ENCODE measurements around the gene MARCO.

Gene MARCO, protein sequence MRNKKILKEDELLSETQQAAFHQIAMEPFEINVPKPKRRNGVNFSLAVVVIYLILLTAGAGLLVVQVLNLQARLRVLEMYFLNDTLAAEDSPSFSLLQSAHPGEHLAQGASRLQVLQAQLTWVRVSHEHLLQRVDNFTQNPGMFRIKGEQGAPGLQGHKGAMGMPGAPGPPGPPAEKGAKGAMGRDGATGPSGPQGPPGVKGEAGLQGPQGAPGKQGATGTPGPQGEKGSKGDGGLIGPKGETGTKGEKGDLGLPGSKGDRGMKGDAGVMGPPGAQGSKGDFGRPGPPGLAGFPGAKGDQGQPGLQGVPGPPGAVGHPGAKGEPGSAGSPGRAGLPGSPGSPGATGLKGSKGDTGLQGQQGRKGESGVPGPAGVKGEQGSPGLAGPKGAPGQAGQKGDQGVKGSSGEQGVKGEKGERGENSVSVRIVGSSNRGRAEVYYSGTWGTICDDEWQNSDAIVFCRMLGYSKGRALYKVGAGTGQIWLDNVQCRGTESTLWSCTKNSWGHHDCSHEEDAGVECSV

GRCh38 chr2:118942031-118942430 is at the start of gene MARCO:
TSS of gene MARCO (plus strand) at chr2:118942194. CDS start at chr2:118942301, 107 bp downstream.
- H3K27ac Mint-ChIP-seq = no peak within 1 kb of the TSS
- no peaks in the 10 kb centered on the region for H3K9me3 Mint-ChIP-seq
- H3K4me1 Mint-ChIP-seq (ENCODE audit: low read depth) = no peaks in the 10 kb centered on the region
- DNase-seq (ENCODE audit: low spot score) = no peak
- H3K36me3 Mint-ChIP-seq (ENCODE audit: low read depth) = no peaks in the 10 kb centered on the region
- H3K27me3 Mint-ChIP-seq (ENCODE audit: low read depth) = no peaks in the 10 kb centered on the region
- H3K4me3 Mint-ChIP-seq = no peak within 1 kb of the TSS

- no peak overlapping the region for H3K27ac Mint-ChIP-seq
- H3K27me3 Mint-ChIP-seq (ENCODE audit: low read depth) = no peaks in the 10 kb centered on the region
- DNase-seq (ENCODE audit: low spot score) = no peak
- no peak overlapping the region for H3K4me3 Mint-ChIP-seq
- no peaks in the 10 kb centered on the region for H3K36me3 Mint-ChIP-seq (ENCODE audit: low read depth)
- H3K9me3 Mint-ChIP-seq = peaks cover 15% of the 10 kb centered on the region
- no peaks in the 10 kb centered on the region for H3K4me1 Mint-ChIP-seq (ENCODE audit: low read depth)
Measured at GRCh38 chr2:118893100-118893499, 48.9 kb upstream of the MARCO start.

DNA sequence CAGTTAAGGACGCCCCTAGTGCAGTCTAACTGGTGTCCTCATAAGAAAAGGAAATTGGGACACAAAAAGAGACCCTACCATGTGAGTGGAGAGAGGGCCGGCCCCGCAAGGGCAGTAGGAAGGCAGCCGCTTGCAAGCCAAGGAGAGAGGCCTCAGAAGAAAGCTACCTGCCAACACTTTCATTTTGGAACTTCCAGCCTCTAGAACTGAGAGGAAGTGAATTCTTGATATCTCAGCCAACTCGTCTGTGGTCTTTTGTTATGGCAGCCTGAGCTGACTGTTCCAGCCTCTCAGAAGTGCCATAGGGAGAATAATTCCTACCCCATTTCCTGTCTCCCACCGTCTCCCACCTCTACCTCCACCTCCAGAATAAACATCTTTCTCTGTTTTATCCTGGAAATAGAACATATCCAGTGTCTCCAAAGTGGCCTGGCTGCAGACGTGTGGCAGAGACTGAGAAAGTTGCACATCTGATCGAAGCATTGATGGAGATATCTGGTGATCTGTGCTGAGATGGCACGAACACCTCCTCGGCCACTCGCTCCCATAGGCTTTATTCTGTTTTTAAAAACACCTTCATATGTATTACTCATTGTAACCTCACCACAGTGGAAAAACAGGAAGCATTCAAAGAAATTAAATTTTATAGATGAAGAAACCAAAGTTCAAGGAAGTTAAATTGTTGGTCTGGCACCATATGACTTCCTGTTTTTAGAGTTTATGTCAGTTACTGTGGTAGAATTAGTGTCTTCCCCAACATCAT is 39.5 kb upstream of the MARCO start:
- Mint-ChIP-seq H3K27me3 (ENCODE audit: low read depth) (no peaks in the 10 kb centered on the region), H3K4me1 (ENCODE audit: low read depth) (no peaks in the 10 kb centered on the region), H3K27ac (no peak overlapping the region), H3K9me3 (peaks cover 5% of the 10 kb centered on the region), H3K4me3 (no peak overlapping the region), H3K36me3 (ENCODE audit: low read depth) (no peaks in the 10 kb centered on the region)
- no peak for DNase-seq (ENCODE audit: low spot score)

DNA sequence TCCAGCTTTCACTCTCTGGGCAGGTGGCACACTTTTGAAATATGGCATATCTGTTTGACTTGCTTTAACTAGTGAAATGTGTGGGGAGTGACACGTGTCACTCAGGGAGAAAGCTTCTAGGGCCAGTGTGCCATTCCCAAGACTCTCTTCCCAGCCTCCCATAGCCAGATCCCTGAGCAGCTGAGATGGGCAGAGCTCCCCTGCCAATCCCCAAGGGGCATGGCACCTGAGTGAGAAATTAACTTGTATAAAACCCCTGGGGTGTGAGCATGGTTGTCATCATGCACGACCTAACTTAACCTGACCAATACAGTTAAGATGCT is 39.0 kb upstream of the MARCO start:
- Mint-ChIP-seq H3K27ac (no peak overlapping the region), H3K9me3 (peaks cover 5% of the 10 kb centered on the region), H3K4me1 (ENCODE audit: low read depth) (no peaks in the 10 kb centered on the region), H3K27me3 (ENCODE audit: low read depth) (no peaks in the 10 kb centered on the region), H3K4me3 (no peak overlapping the region), H3K36me3 (ENCODE audit: low read depth) (no peaks in the 10 kb centered on the region)
- no peak for DNase-seq (ENCODE audit: low spot score)

DNA sequence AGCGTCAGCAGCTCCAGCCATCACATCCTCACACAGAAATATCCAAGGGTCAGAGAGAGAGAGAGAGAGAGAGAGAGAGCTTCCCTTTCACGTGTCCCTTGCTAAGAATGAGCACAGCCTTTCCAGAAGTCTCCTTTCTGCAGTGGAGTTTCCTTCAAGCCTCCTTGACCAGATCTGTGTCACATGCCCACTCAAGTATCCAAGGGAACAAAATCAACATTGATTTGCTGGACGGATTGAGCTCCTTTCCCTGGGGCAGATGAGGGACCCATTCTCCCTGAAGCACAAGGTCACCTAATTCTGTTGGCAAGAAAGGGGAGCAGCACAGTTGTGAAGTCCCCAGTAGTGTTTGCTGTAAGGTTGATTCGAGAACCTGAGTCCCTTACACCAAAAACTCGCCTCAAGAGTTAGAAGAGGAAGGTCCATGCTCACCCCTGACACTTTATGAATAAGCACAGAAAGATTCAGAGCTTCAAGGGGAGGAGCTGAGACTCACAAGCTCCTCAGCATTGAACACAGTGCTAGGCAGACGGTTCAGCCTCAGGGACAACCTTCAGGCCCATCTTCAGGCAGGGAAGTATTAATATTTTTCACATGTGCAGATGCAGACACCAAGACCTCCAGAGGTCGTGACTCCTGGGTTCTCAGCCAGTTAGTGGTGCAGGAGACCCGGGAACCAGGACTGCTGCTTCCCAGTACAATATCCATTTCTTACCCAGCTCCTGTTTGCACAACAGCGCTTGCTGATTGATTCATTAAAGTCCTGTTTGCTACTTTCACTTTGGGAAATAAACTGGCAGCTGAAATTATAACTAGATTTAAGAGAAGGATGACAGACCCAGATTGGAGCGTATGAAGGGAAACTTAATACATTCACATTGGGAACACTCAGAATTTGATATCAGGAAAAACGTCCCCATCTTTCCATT is 38.2 kb upstream of the MARCO start:
- Mint-ChIP-seq H3K27me3 (ENCODE audit: low read depth) (no peaks in the 10 kb centered on the region), H3K27ac (no peak overlapping the region), H3K4me3 (no peak overlapping the region), H3K4me1 (ENCODE audit: low read depth) (no peaks in the 10 kb centered on the region), H3K36me3 (ENCODE audit: low read depth) (no peaks in the 10 kb centered on the region), H3K9me3 (peaks cover 5% of the 10 kb centered on the region)
- no peak for DNase-seq (ENCODE audit: low spot score)

DNA sequence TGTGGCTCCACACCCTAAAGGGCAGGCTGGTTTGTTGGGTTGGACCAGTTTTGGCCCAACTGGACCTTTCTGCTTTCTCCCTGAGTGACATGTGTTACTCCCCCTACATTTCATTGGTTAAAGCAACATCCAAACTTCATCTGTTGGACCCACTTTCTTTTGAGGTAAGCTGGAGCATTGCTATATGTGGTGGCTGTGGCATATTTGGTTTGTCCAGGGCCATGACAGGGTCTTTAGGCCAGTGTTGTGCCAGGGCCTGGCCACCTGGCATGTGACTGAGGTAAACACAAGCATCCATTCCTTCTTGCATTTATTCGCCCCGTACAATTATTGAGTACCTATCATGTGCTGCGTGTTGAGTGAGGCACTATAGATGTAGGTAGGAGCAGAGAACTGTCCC is 36.8 kb upstream of the MARCO start:
- H3K4me1 Mint-ChIP-seq (ENCODE audit: low read depth) = no peaks in the 10 kb centered on the region
- peaks cover 5% of the 10 kb centered on the region for H3K9me3 Mint-ChIP-seq
- H3K36me3 Mint-ChIP-seq (ENCODE audit: low read depth) = no peaks in the 10 kb centered on the region
- no peak overlapping the region for H3K4me3 Mint-ChIP-seq
- H3K27me3 Mint-ChIP-seq (ENCODE audit: low read depth) = no peaks in the 10 kb centered on the region
- H3K27ac Mint-ChIP-seq = no peak overlapping the region
- DNase-seq (ENCODE audit: low spot score) = no peak

- Mint-ChIP-seq H3K4me1 (ENCODE audit: low read depth) (no peaks in the 10 kb centered on the region), H3K27ac (no peak overlapping the region), H3K36me3 (ENCODE audit: low read depth) (no peaks in the 10 kb centered on the region), H3K27me3 (ENCODE audit: low read depth) (no peaks in the 10 kb centered on the region), H3K4me3 (no peak overlapping the region), H3K9me3 (peaks cover 5% of the 10 kb centered on the region)
- no peak for DNase-seq (ENCODE audit: low spot score)
Measured at GRCh38 chr2:118906186-118906585, 35.8 kb upstream of the MARCO start.

- H3K4me1 Mint-ChIP-seq (ENCODE audit: low read depth) = no peaks in the 10 kb centered on the region
- no peak overlapping the region for H3K4me3 Mint-ChIP-seq
- DNase-seq (ENCODE audit: low spot score) = no peak
- no peaks in the 10 kb centered on the region for H3K9me3 Mint-ChIP-seq
- no peaks in the 10 kb centered on the region for H3K36me3 Mint-ChIP-seq (ENCODE audit: low read depth)
- H3K27ac Mint-ChIP-seq = no peak overlapping the region
- no peaks in the 10 kb centered on the region for H3K27me3 Mint-ChIP-seq (ENCODE audit: low read depth)
Measured at GRCh38 chr2:118907759-118908158, 34.2 kb upstream of the MARCO start.

- Mint-ChIP-seq H3K27ac (no peak overlapping the region), H3K36me3 (ENCODE audit: low read depth) (no peaks in the 10 kb centered on the region), H3K9me3 (no peaks in the 10 kb centered on the region), H3K4me1 (ENCODE audit: low read depth) (no peaks in the 10 kb centered on the region), H3K4me3 (no peak overlapping the region), H3K27me3 (ENCODE audit: low read depth) (no peaks in the 10 kb centered on the region)
- no peak for DNase-seq (ENCODE audit: low spot score)
Measured at GRCh38 chr2:118909191-118909590, 32.8 kb upstream of the MARCO start.

- H3K27ac Mint-ChIP-seq = no peak overlapping the region
- no peak overlapping the region for H3K4me3 Mint-ChIP-seq
- no peaks in the 10 kb centered on the region for H3K36me3 Mint-ChIP-seq (ENCODE audit: low read depth)
- H3K4me1 Mint-ChIP-seq (ENCODE audit: low read depth) = no peaks in the 10 kb centered on the region
- DNase-seq (ENCODE audit: low spot score) = no peak
- no peaks in the 10 kb centered on the region for H3K27me3 Mint-ChIP-seq (ENCODE audit: low read depth)
- H3K9me3 Mint-ChIP-seq = no peaks in the 10 kb centered on the region
Measured at GRCh38 chr2:118911166-118911856, 30.7 kb upstream of the MARCO start.

DNA sequence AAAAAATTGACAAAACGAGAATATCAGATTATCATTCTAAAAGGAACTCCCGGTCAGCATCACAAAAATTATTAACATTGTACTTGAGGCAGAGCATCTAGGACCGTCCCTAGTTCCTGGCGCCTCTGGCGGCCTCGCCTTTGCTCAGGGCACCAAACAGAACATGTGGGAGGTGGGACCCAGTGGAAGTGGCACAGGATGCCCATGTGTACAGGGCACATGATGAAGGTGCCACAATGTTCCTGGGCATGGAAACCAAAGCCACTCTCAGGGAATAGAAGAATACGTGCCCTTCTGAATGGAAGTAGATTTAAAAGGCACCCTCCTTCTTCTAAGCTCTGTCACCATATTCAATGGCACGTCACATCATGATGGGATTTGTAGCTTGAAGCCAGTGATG is 30.1 kb upstream of the MARCO start:
- H3K27ac Mint-ChIP-seq = no peak overlapping the region
- no peaks in the 10 kb centered on the region for H3K27me3 Mint-ChIP-seq (ENCODE audit: low read depth)
- no peaks in the 10 kb centered on the region for H3K4me1 Mint-ChIP-seq (ENCODE audit: low read depth)

DNA sequence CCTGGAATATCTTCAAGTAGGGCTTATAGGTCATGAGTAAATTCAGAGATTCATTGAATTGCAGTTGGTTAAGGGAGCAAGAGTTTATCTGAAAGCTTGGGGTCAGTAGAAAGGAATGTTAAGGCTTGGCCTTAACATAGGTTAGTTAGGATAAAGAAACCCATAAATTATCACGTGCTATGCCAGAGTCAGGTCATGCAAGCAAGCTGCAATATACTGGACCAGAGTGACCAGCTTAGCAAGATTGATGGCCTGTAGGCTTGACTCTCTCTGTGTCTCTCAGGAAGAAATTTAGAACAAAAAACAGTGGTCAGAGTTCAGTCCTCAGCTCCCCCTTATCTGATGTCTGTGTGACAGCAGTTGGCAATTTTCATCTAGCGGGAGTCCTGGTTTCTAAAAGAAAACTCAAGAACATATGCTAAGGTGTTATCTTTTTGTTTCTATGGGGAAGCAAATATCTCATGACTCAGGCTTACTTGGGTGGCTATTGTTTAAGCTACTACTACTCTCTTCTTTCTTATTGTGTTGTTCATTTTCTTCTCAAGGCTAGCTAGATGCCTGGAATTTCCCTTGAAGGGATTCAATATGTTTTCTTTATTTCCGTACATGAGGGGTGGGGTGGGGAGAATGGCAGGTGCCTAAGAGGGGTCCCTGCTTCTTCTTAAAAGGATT is 28.7 kb upstream of the MARCO start:
- no peaks in the 10 kb centered on the region for H3K36me3 Mint-ChIP-seq (ENCODE audit: low read depth)
- H3K27ac Mint-ChIP-seq = no peak overlapping the region
- no peak for DNase-seq (ENCODE audit: low spot score)
- H3K4me3 Mint-ChIP-seq = no peak overlapping the region
- H3K4me1 Mint-ChIP-seq (ENCODE audit: low read depth) = no peaks in the 10 kb centered on the region
- H3K9me3 Mint-ChIP-seq = no peaks in the 10 kb centered on the region
- no peaks in the 10 kb centered on the region for H3K27me3 Mint-ChIP-seq (ENCODE audit: low read depth)

More for the DNA sequence above, 30.1 kb upstream of the MARCO start:
- no peak overlapping the region for H3K4me3 Mint-ChIP-seq
- DNase-seq (ENCODE audit: low spot score) = no peak
- H3K9me3 Mint-ChIP-seq = no peaks in the 10 kb centered on the region
- no peaks in the 10 kb centered on the region for H3K36me3 Mint-ChIP-seq (ENCODE audit: low read depth)

Measured in T-helper 2 cell treated with Interferon-gamma antibody and Interleukin-4, amounts not matched to agents 5 μg/mL and 100 μg/mL, for 36 hours (primary cell).